HCT116 (cell line): ENCODE data around the gene SARNP. TPM values are rescaled to one million over a fixed set of nuclear protein-coding genes. Genes with fewer than 3 reads are reported as not detected.

Experiments
- ATAC-seq: fragments of 200-7000 bp; cut with Tn5 transposase; 2 replicates; pipeline ENCODE4 v1.9.1; 2020; ENCODE audit warnings: mild to moderate bottlenecking, moderate library complexity
- BruUV-seq: library from RNA; stranded (reverse); fragments of 400-500 nt; replicated peaks from 2 replicates; lab custom pipeline; 2021; lab: Mats Ljungman, UMichigan
- CTCF ChIA-PET: fragments of 300-600 bp; sonication (Branson Sonifier 250); formaldehyde crosslinking; loops from one replicate; lab custom pipeline; 2021; ENCODE audit warnings: antibody characterized with exemption; lab: Charles Lee
- POLR2A ChIA-PET: fragments of 300-600, 350-600 bp; sonication (Branson Sonifier 250); formaldehyde crosslinking; loops from one replicate; lab custom pipeline; 2021; ENCODE audit warnings: antibody characterized with exemption; lab: Charles Lee
- RAD21 ChIA-PET, 2 experiments: fragments of 300-600 bp; sonication (Branson Sonifier 250); formaldehyde crosslinking; loops; one replicate each; lab custom pipeline; 2023; ENCODE audit warnings: low total read pairs in 2 of 2; ENCODE audit not compliant: uncharacterized antibody in 2 of 2, unreplicated experiment in 2 of 2, low non-redundant PET in 1 of 2; lab: Charles Lee
- DNase-seq: peaks from one replicate; pipeline ENCODE4 v3.0.0-alpha.2; 2010; ENCODE audit warnings: low read depth, low spot score
- H2AFZ ChIP-seq: fragments of 200-600 bp; shearing (Covaris generic), sonication (generic); 2 replicates; pipeline ENCODE4 v1.6.1; 2017; ENCODE audit warnings: low read depth, mixed run types, mixed read lengths, antibody characterized with exemption, low read length; ENCODE audit not compliant: poor library complexity, severe bottlenecking
- H3K27ac ChIP-seq: 2 replicates; pipeline ENCODE4 v1.5.1; 2012; ENCODE audit warnings: low read depth, low read length
- H3K27me3 ChIP-seq: fragments of 200-600 bp; sonication (generic); 2 replicates; pipeline ENCODE4 v1.6.1; 2016; ENCODE audit warnings: mixed run types, low read length, mixed read lengths; ENCODE audit not compliant: insufficient read depth
- H3K36me3 ChIP-seq, 2 experiments: fragments of 200-500 bp in 1 of 2; fragments of 200-600 bp in 1 of 2; sonication (Bioruptor generic) in 1 of 2; sonication (generic) in 1 of 2; 2 replicates each; pipeline versions ENCODE4 v1.5.1 to v1.6.1; 2014 to 2016; ENCODE audit warnings: low read length in 2 of 2, inconsistent platforms in 1 of 2, mixed read lengths in 1 of 2, mixed run types in 1 of 2; ENCODE audit not compliant: insufficient read depth in 2 of 2, control insufficient read depth in 1 of 2
- H3K4me1 ChIP-seq, 2 experiments: fragments of 200-600 bp in 1 of 2; sonication (generic) in 1 of 2; 2 replicates each; pipeline versions ENCODE4 v1.5.1 to v1.6.1; 2012 to 2017; ENCODE audit warnings: low read length in 2 of 2, inconsistent platforms in 1 of 2, mild to moderate bottlenecking in 1 of 2, mixed read lengths in 1 of 2, mixed run types in 1 of 2, moderate library complexity in 1 of 2; ENCODE audit not compliant: insufficient read depth in 2 of 2, control insufficient read depth in 1 of 2
- H3K4me2 ChIP-seq: fragments of 200-600 bp; sonication (generic); 2 replicates; pipeline ENCODE4 v1.6.1; 2017; ENCODE audit warnings: mixed run types, low read length, mixed read lengths
- H3K4me3 ChIP-seq, 2 experiments: fragments of 200-600 bp in 1 of 2; sonication (generic) in 1 of 2; replicated peaks in 1 of 2; 2 replicates each; pipeline ENCODE4 v1.5.1; 2011 to 2016; ENCODE audit warnings: low read length in 2 of 2, control low read depth in 1 of 2, low read depth in 1 of 2, mild to moderate bottlenecking in 1 of 2, mixed read lengths in 1 of 2, mixed run types in 1 of 2
- H3K79me2 ChIP-seq: fragments of 200-600 bp; sonication (generic); 2 replicates; pipeline ENCODE4 v1.6.1; 2017; ENCODE audit warnings: mild to moderate bottlenecking, mixed run types, low read length, moderate library complexity, mixed read lengths; ENCODE audit not compliant: insufficient read depth
- H3K9ac ChIP-seq: fragments of 200-600 bp; sonication (generic); 2 replicates; pipeline ENCODE4 v1.6.1; 2016; ENCODE audit warnings: low read length, mixed read lengths
- H3K9me2 ChIP-seq: fragments of 200-600 bp; sonication (generic), shearing (Covaris generic); 2 replicates; pipeline ENCODE4 v1.6.1; 2017; ENCODE audit warnings: mixed run types, mild to moderate bottlenecking, moderate library complexity; ENCODE audit not compliant: insufficient read depth
- H3K9me3 ChIP-seq, 2 experiments: fragments of 200-500 bp in 1 of 2; fragments of 200-600 bp in 1 of 2; sonication (Bioruptor generic) in 1 of 2; sonication (generic) in 1 of 2; 2 replicates each; pipeline ENCODE4 v1.6.1; 2014 to 2017; ENCODE audit warnings: low read length in 2 of 2, mixed read lengths in 2 of 2, inconsistent platforms in 1 of 2, low read depth in 1 of 2, mild to moderate bottlenecking in 1 of 2, mixed run types in 1 of 2, moderate library complexity in 1 of 2; ENCODE audit not compliant: control insufficient read depth in 1 of 2, insufficient read depth in 1 of 2
- H4K20me1 ChIP-seq: fragments of 200-600 bp; sonication (generic), shearing (Covaris generic); 2 replicates; pipeline ENCODE4 v1.6.1; 2017; ENCODE audit warnings: mixed run types, mild to moderate bottlenecking, moderate library complexity; ENCODE audit not compliant: insufficient read depth
- CBX3 ChIP-seq: IDR thresholded peaks from 2 replicates; pipeline ENCODE4 v1.6.1; 2012; ENCODE audit warnings: low read depth
- ELF1 ChIP-seq: IDR thresholded peaks from 2 replicates; pipeline ENCODE4 v1.6.1; 2012; ENCODE audit warnings: low read depth, borderline replicate concordance
- JUND ChIP-seq: IDR thresholded peaks from 2 replicates; pipeline ENCODE4 v1.6.1; 2012
- MAX ChIP-seq: IDR thresholded peaks from 2 replicates; pipeline ENCODE4 v1.6.1; 2012
- POLR2AphosphoS5 ChIP-seq: IDR thresholded peaks from 2 replicates; pipeline ENCODE4 v1.6.1; 2011; ENCODE audit warnings: mild to moderate bottlenecking, low read depth, low read length, moderate library complexity
- SIN3A ChIP-seq: IDR thresholded peaks from 2 replicates; pipeline ENCODE4 v1.6.1; 2012; ENCODE audit warnings: low read depth
- TCF7L2 ChIP-seq: IDR thresholded peaks from 2 replicates; pipeline ENCODE4 v1.7.0; 2011; ENCODE audit warnings: borderline replicate concordance, inconsistent platforms; ENCODE audit not compliant: insufficient read depth, insufficient read length; ENCODE audit errors: extremely low read depth
- YY1 ChIP-seq: IDR thresholded peaks from 2 replicates; pipeline ENCODE4 v1.6.1; 2011; ENCODE audit warnings: low read length, low read depth, moderate library complexity, mild to moderate bottlenecking; ENCODE audit not compliant: insufficient replicate concordance; ENCODE audit errors: extremely low read depth
- ZNF274 ChIP-seq: fragments of 200-500 bp; sonication (Bioruptor generic); IDR thresholded peaks from 2 replicates; pipeline ENCODE4 v1.6.1; 2014; ENCODE audit warnings: mild to moderate bottlenecking, low read depth, low read length, inconsistent platforms
- intact Hi-C: fragments of 100-400 bp; cut with micrococcal nuclease; formaldehyde crosslinking; loops from 2 replicates; pipeline ENCODE4 v1.10.0; 2022
- total RNA-seq: library from RNA; stranded (reverse); gene quantifications from one replicate; pipeline ENCODE4 v1.2.1, GENCODE V29; 2021; ENCODE audit not compliant: unreplicated experiment
- TF ChIP-seq, protein P1 (sequence below), 3 experiments: fragments of 200-600 bp in 1 of 3; sonication (generic) in 1 of 3; IDR thresholded peaks in 2 of 3; conservative IDR thresholded peaks in 1 of 3; 2 replicates each; pipeline ENCODE4 v1.5.1; 2012 to 2017; ENCODE audit warnings: low read depth in 2 of 3, low read length in 2 of 3, antibody characterized with exemption in 1 of 3, borderline replicate concordance in 1 of 3, control low read depth in 1 of 3, mild to moderate bottlenecking in 1 of 3, mixed read lengths in 1 of 3, mixed run types in 1 of 3, moderate library complexity in 1 of 3; ENCODE audit not compliant: insufficient read depth in 1 of 3
- TF ChIP-seq, protein P2 (sequence below): IDR thresholded peaks from 2 replicates; pipeline ENCODE4 v1.6.1; 2012; ENCODE audit warnings: low read depth
- TF ChIP-seq, protein P3 (sequence below): IDR thresholded peaks from 2 replicates; pipeline ENCODE4 v1.6.1; 2012

Gene SARNP
- total RNA-seq, 1 experiment from 2014 or later: 82.4 TPM

DNA sequence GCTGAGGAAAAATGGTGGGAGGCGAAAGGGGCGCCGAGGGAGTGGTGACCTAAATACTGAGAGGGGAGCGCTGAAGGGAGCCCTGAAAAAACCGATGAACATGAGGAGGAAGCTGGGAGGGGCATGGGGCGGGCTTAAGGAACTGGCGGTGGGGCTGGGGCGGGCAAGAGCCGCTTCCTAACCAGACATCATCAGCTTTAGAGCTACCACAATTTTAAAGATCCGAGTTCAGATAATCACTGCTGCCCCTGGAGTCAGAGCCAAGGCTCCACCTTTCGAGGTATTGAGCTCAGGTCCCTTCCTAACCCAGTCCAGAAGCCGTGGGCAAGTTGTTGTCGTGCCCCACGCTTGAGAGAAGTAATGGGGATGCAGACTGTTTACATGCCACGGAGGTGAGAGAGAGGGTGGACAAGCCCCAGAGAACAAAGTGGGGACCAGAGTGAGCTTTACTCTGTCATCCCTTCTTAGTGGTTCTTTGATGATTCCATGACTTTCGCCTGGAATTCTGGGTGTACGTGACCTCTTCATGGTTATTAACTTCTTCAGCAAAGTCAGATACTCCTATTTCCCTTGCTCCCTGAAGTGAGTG, 710 bp upstream of the SARNP start (continued):
- TF ChIP-seq, protein P1, sequence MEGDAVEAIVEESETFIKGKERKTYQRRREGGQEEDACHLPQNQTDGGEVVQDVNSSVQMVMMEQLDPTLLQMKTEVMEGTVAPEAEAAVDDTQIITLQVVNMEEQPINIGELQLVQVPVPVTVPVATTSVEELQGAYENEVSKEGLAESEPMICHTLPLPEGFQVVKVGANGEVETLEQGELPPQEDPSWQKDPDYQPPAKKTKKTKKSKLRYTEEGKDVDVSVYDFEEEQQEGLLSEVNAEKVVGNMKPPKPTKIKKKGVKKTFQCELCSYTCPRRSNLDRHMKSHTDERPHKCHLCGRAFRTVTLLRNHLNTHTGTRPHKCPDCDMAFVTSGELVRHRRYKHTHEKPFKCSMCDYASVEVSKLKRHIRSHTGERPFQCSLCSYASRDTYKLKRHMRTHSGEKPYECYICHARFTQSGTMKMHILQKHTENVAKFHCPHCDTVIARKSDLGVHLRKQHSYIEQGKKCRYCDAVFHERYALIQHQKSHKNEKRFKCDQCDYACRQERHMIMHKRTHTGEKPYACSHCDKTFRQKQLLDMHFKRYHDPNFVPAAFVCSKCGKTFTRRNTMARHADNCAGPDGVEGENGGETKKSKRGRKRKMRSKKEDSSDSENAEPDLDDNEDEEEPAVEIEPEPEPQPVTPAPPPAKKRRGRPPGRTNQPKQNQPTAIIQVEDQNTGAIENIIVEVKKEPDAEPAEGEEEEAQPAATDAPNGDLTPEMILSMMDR (IDR thresholded peaks at IDR 0.05 in 2 of 3, conservative IDR thresholded peaks at IDR 0.05 in 1 of 3; ENCODE audit: borderline replicate concordance in 1 of 3, insufficient read depth in 1 of 3, low read depth in 2 of 3, low read length in 2 of 3): no peak

GRCh38 chr12:55816881-55817344, 611 bp downstream of the SARNP start:
- POLR2A ChIA-PET: interaction anchor here (0.9 to 1.9 kb wide), 7 partner anchors 8 to 110 kb away, joined by 4 to 59 read pairs (median 6); partner anchors contain the start of genes CD63 and DNAJC14
- no peak for TF ChIP-seq ZNF274
- TF ChIP-seq, protein P2, sequence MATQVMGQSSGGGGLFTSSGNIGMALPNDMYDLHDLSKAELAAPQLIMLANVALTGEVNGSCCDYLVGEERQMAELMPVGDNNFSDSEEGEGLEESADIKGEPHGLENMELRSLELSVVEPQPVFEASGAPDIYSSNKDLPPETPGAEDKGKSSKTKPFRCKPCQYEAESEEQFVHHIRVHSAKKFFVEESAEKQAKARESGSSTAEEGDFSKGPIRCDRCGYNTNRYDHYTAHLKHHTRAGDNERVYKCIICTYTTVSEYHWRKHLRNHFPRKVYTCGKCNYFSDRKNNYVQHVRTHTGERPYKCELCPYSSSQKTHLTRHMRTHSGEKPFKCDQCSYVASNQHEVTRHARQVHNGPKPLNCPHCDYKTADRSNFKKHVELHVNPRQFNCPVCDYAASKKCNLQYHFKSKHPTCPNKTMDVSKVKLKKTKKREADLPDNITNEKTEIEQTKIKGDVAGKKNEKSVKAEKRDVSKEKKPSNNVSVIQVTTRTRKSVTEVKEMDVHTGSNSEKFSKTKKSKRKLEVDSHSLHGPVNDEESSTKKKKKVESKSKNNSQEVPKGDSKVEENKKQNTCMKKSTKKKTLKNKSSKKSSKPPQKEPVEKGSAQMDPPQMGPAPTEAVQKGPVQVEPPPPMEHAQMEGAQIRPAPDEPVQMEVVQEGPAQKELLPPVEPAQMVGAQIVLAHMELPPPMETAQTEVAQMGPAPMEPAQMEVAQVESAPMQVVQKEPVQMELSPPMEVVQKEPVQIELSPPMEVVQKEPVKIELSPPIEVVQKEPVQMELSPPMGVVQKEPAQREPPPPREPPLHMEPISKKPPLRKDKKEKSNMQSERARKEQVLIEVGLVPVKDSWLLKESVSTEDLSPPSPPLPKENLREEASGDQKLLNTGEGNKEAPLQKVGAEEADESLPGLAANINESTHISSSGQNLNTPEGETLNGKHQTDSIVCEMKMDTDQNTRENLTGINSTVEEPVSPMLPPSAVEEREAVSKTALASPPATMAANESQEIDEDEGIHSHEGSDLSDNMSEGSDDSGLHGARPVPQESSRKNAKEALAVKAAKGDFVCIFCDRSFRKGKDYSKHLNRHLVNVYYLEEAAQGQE: no peak
- TF ChIP-seq, protein P3, sequence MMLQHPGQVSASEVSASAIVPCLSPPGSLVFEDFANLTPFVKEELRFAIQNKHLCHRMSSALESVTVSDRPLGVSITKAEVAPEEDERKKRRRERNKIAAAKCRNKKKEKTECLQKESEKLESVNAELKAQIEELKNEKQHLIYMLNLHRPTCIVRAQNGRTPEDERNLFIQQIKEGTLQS: no peak
- TF ChIP-seq YY1: no peak
- no peak; the same call in 1 of the 2 replicates for TF ChIP-seq SIN3A
- TF ChIP-seq ELF1: no peak
- no peak for TF ChIP-seq CBX3
- no peak for TF ChIP-seq POLR2AphosphoS5
- TF ChIP-seq TCF7L2: no peak
- no peak; the same call in 1 of the 2 replicates for TF ChIP-seq MAX
- TF ChIP-seq, protein P1 (IDR thresholded peaks at IDR 0.05 in 2 of 3, conservative IDR thresholded peaks at IDR 0.05 in 1 of 3; ENCODE audit: borderline replicate concordance in 1 of 3, insufficient read depth in 1 of 3, low read depth in 2 of 3, low read length in 2 of 3): no peak
- TF ChIP-seq JUND: no peak
- RAD21 ChIA-PET: no interaction called here
- BruUV-seq: TSS peak; percentile 77
- H2AFZ ChIP-seq: no peak overlapping the region
- H3K4me3 ChIP-seq: peak overlapping the region; percentile 76 to 91
- peaks cover 74% of the 10 kb centered on the region for H3K79me2 ChIP-seq
- intact Hi-C loops: loop anchor here (2.0 kb wide), 1 partner anchor 224 kb away; the partner anchor contains the start of gene RPS26
- H3K4me1 ChIP-seq: peaks cover 14 to 20% of the 10 kb centered on the region in 2 experiments
- ATAC-seq (no peak), DNase-seq (no peak)
- CTCF ChIA-PET: interaction anchor here (0.9 to 3.1 kb wide), 4 partner anchors 13 to 110 kb away, joined by 4 to 18 read pairs (median 12); partner anchors contain the start of genes DNAJC14 and PYM1
- H3K27ac ChIP-seq: peak overlapping the region; percentile 62
- H3K27me3 ChIP-seq: no peaks in the 10 kb centered on the region
- peaks cover 19 to 24% of the 10 kb centered on the region in 2 experiments; a peak in 3 of 4 replicates for H3K36me3 ChIP-seq
- peak overlapping the region; percentile 89 for H3K9ac ChIP-seq
- H3K9me2 ChIP-seq: no peaks in the 10 kb centered on the region
- H4K20me1 ChIP-seq: peaks cover 4% of the 10 kb centered on the region; the same call in 1 of the 2 replicates
- peak overlapping the region; percentile 82 for H3K4me2 ChIP-seq
- no peaks in the 10 kb centered on the region for H3K9me3 ChIP-seq
